Astrocyte (in vitro differentiated cells and primary cell): ENCODE measurements around the gene ANKUB1. TPM values are rescaled to one million over a fixed set of nuclear protein-coding genes. Genes with fewer than 3 reads are reported as not detected.

ENCODE experiments used
- DNase-seq: peaks from one replicate; pipeline ENCODE4 v3.0.0-alpha.2; 2010; ENCODE audit warnings: low read depth
- FAIRE-seq: peaks from 2 replicates; lab custom pipeline; 2011; peaks lifted over from hg19 to GRCh38; lab: Jason Lieb, UNC
- H2AFZ ChIP-seq: 2 replicates; pipeline ENCODE4 v1.6.0; 2012; ENCODE audit warnings: low read depth, low read length, inconsistent platforms
- H3K27ac ChIP-seq: 2 replicates; pipeline ENCODE4 v1.5.1; 2011; ENCODE audit warnings: low read depth, low read length, inconsistent platforms
- H3K27me3 ChIP-seq: 2 replicates; pipeline ENCODE4 v1.6.0; 2011; ENCODE audit warnings: low read length, inconsistent platforms; ENCODE audit not compliant: insufficient read depth
- H3K36me3 ChIP-seq: 2 replicates; pipeline ENCODE4 v1.5.1; 2011; ENCODE audit warnings: low read length, inconsistent platforms; ENCODE audit not compliant: insufficient read depth
- H3K4me1 ChIP-seq: 2 replicates; pipeline ENCODE4 v1.5.1; 2011; ENCODE audit warnings: low read length, inconsistent platforms; ENCODE audit not compliant: insufficient read depth
- H3K4me2 ChIP-seq: 2 replicates; pipeline ENCODE4 v1.6.0; 2012; ENCODE audit warnings: low read length, inconsistent platforms
- H3K4me3 ChIP-seq: 2 replicates; pipeline ENCODE4 v1.5.1; 2011; ENCODE audit warnings: low read depth, mild to moderate bottlenecking, low read length, inconsistent platforms; ENCODE audit not compliant: insufficient read depth
- H3K79me2 ChIP-seq: 2 replicates; pipeline ENCODE4 v1.6.0; 2012; ENCODE audit warnings: mild to moderate bottlenecking, low read length, inconsistent platforms; ENCODE audit not compliant: insufficient read depth
- H3K9ac ChIP-seq: 2 replicates; pipeline ENCODE4 v1.6.0; 2012; ENCODE audit warnings: mild to moderate bottlenecking, low read length, inconsistent platforms
- H3K9me3 ChIP-seq: 2 replicates; pipeline ENCODE4 v1.5.1; 2012; ENCODE audit warnings: low read depth, mild to moderate bottlenecking, low read length, inconsistent platforms; ENCODE audit not compliant: insufficient read depth
- H4K20me1 ChIP-seq: 2 replicates; pipeline ENCODE4 v1.6.0; 2012; ENCODE audit warnings: low read length, inconsistent platforms; ENCODE audit not compliant: insufficient read depth
- H3K27ac Mint-ChIP-seq: one replicate; pipeline ENCODE4 v1.8.0; 2021; ENCODE audit warnings: mild to moderate bottlenecking, mixed read lengths; ENCODE audit not compliant: unreplicated experiment
- H3K27me3 Mint-ChIP-seq: one replicate; pipeline ENCODE4 v1.8.0; 2021; ENCODE audit warnings: low read depth, mixed read lengths; ENCODE audit not compliant: unreplicated experiment
- H3K36me3 Mint-ChIP-seq: one replicate; pipeline ENCODE4 v1.8.0; 2021; ENCODE audit warnings: low read depth, mixed read lengths; ENCODE audit not compliant: unreplicated experiment
- H3K4me1 Mint-ChIP-seq: one replicate; pipeline ENCODE4 v1.8.0; 2021; ENCODE audit warnings: low read depth, mixed read lengths; ENCODE audit not compliant: unreplicated experiment
- H3K4me3 Mint-ChIP-seq: one replicate; pipeline ENCODE4 v1.8.0; 2021; ENCODE audit warnings: mild to moderate bottlenecking, moderate library complexity, mixed read lengths; ENCODE audit not compliant: unreplicated experiment
- H3K9me3 Mint-ChIP-seq: one replicate; pipeline ENCODE4 v1.8.0; 2021; ENCODE audit warnings: mild to moderate bottlenecking, mixed read lengths; ENCODE audit not compliant: unreplicated experiment
- CTCF ChIP-seq: IDR thresholded peaks from 2 replicates; pipeline ENCODE4 v1.5.1; 2011; ENCODE audit warnings: low read depth, mild to moderate bottlenecking, inconsistent platforms, low read length, moderate library complexity; ENCODE audit not compliant: insufficient read depth
- EZH2 ChIP-seq: IDR thresholded peaks from 2 replicates; pipeline ENCODE4 v1.6.1; 2012; ENCODE audit warnings: mild to moderate bottlenecking, low read length, inconsistent platforms; ENCODE audit not compliant: insufficient read depth
- total RNA-seq: library from RNA; stranded (reverse); gene quantifications from 2 replicates; pipeline ENCODE4 v1.2.1, GENCODE V29; 2021

The ANKUB1 gene
- total RNA-seq, 1 donor from 2014 or later = not detected

- no peak overlapping the region for H2AFZ ChIP-seq
- Mint-ChIP-seq H3K27ac (no peak overlapping the region), H3K27me3 (no peaks in the 10 kb centered on the region), H3K4me1 (no peaks in the 10 kb centered on the region), H3K9me3 (peaks cover 6% of the 10 kb centered on the region), H3K4me3 (no peak overlapping the region), H3K36me3 (peaks cover 6% of the 10 kb centered on the region)
- no peaks in the 10 kb centered on the region for H3K4me1 ChIP-seq
- FAIRE-seq (no peak), DNase-seq (no peak)
- H3K4me3 ChIP-seq = no peak overlapping the region
- peaks cover 26% of the 10 kb centered on the region for H4K20me1 ChIP-seq
- no peak overlapping the region for H3K27ac ChIP-seq
- H3K27me3 ChIP-seq = no peaks in the 10 kb centered on the region
- H3K9me3 ChIP-seq = peaks cover 6% of the 10 kb centered on the region
- peaks cover 69% of the 10 kb centered on the region for H3K79me2 ChIP-seq
- TF ChIP-seq EZH2 (no peak), CTCF (no peak)
- no peak overlapping the region for H3K4me2 ChIP-seq
- no peaks in the 10 kb centered on the region for H3K36me3 ChIP-seq
- H3K9ac ChIP-seq = no peak overlapping the region
Measured at GRCh38 chr3:149826636-149827035, 34.3 kb upstream of the ANKUB1 start.

- Histone ChIP-seq H3K4me1 (no peaks in the 10 kb centered on the region), H3K4me3 (no peak overlapping the region), H3K79me2 (peaks cover 85% of the 10 kb centered on the region), H2AFZ (no peak overlapping the region), H3K36me3 (no peaks in the 10 kb centered on the region), H3K9me3 (no peaks in the 10 kb centered on the region), H3K9ac (no peak overlapping the region), H4K20me1 (peaks cover 53% of the 10 kb centered on the region), H3K4me2 (no peak overlapping the region), H3K27ac (no peak overlapping the region), H3K27me3 (no peaks in the 10 kb centered on the region)
- DNase-seq (no peak), FAIRE-seq (no peak)
- H3K27me3 Mint-ChIP-seq = no peaks in the 10 kb centered on the region
- H3K4me3 Mint-ChIP-seq = no peak overlapping the region
- no peaks in the 10 kb centered on the region for H3K9me3 Mint-ChIP-seq
- peaks cover 14% of the 10 kb centered on the region for H3K4me1 Mint-ChIP-seq
- TF ChIP-seq CTCF = no peak
- TF ChIP-seq EZH2 = no peak
- no peaks in the 10 kb centered on the region for H3K36me3 Mint-ChIP-seq
- no peak overlapping the region for H3K27ac Mint-ChIP-seq
Measured at GRCh38 chr3:149820183-149820582, 27.8 kb upstream of the ANKUB1 start.

GRCh38 chr3:149819432-149819831 is 27.1 kb upstream of the ANKUB1 start:
- no peak overlapping the region for H3K27ac ChIP-seq
- no peaks in the 10 kb centered on the region for H3K9me3 ChIP-seq
- no peaks in the 10 kb centered on the region for H3K9me3 Mint-ChIP-seq
- no peak for DNase-seq
- H3K27me3 Mint-ChIP-seq = no peaks in the 10 kb centered on the region
- H3K4me1 ChIP-seq = peaks cover 2% of the 10 kb centered on the region
- H3K27me3 ChIP-seq = no peaks in the 10 kb centered on the region
- no peak overlapping the region for H3K4me2 ChIP-seq
- FAIRE-seq = no peak
- H3K4me1 Mint-ChIP-seq = peaks cover 22% of the 10 kb centered on the region
- H3K36me3 Mint-ChIP-seq = no peaks in the 10 kb centered on the region
- no peak overlapping the region for H3K4me3 ChIP-seq
- no peaks in the 10 kb centered on the region for H3K36me3 ChIP-seq
- H3K4me3 Mint-ChIP-seq = no peak overlapping the region
- H4K20me1 ChIP-seq = peaks cover 60% of the 10 kb centered on the region
- no peak overlapping the region for H2AFZ ChIP-seq
- TF ChIP-seq CTCF (no peak), EZH2 (no peak)
- no peak overlapping the region for H3K27ac Mint-ChIP-seq
- H3K79me2 ChIP-seq = peaks cover 89% of the 10 kb centered on the region
- no peak overlapping the region for H3K9ac ChIP-seq
